ENCODE results near the gene ALLC. TPM values are rescaled to one million over a fixed set of nuclear protein-coding genes. Genes with fewer than 3 reads are reported as not detected.

ALLC gene
- polyA plus RNA-seq, 1 of the 3 experiments (the other 2 are of a cell fraction), result not detected

DNA sequence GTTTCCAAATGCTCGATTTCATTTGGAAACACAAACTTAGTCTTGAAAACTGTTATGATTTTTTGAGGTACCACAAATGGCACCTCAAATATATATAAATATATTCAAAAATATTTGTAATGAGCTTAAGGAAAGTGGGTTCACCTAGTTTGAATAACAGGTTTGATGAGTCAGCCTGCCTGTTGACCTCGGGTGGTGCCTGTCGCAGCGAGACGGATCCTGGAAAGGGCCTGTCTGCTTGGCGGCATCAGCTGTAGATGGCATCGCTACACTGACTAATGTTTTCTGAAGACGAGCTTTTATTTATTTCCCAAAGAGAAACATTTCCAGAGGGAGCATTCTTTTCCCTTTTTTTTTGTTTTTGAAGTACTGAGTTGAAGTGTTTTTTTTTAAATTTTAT lies 6.9 kb downstream of the ALLC start:
- H3K9ac ChIP-seq, result no peak overlapping the region
- no peak overlapping the region for H3K4me2 ChIP-seq
- no peaks in the 10 kb centered on the region for H3K27me3 ChIP-seq (ENCODE audit: insufficient read depth)
- H3K79me2 ChIP-seq (ENCODE audit: insufficient read depth), result no peaks in the 10 kb centered on the region
- H3K4me1 ChIP-seq (ENCODE audit: control insufficient read depth in 1 of 2, insufficient read depth in 2 of 2, low read depth in 1 of 2, low read length in 1 of 2), result peaks cover 0 to 8% of the 10 kb centered on the region in 2 experiments; a peak in 1 of 4 replicates
- no peaks in the 10 kb centered on the region for H4K20me1 ChIP-seq (ENCODE audit: insufficient read depth)
- POLR2A ChIA-PET, result no interaction called here
- no peaks in the 10 kb centered on the region for H3K9me2 ChIP-seq
- H2AFZ ChIP-seq (ENCODE audit: low read depth), result no peak overlapping the region
- no peaks in the 10 kb centered on the region for H3K36me3 ChIP-seq (replicated peaks in 1 of 2; ENCODE audit: control insufficient read depth in 1 of 2, insufficient read depth in 2 of 2, low read length in 1 of 2)
- no peaks in the 10 kb centered on the region for H3F3A ChIP-seq (replicated peaks; ENCODE audit: insufficient read depth)
- H3K9me3 ChIP-seq, result no peaks in the 10 kb centered on the region
- WGBS (ENCODE audit: low lambda C conversion rate), result 70% methylated on average over 8 of the region's 8 CpGs
- no peak overlapping the region for H3K4me3 ChIP-seq (ENCODE audit: low read depth in 2 of 2, low read length in 1 of 2)
- DNase-seq, result no peak
- no peak overlapping the region for H3K27ac ChIP-seq (ENCODE audit: low read depth in 2 of 2, low read length in 1 of 2)
- TF ChIP-seq ELF1 (IDR thresholded peaks at IDR 0.05) (no peak), CHD2 (IDR thresholded peaks at IDR 0.05; ENCODE audit: low read length, partially characterized antibody) (no peak), POLR2AphosphoS5 (IDR thresholded peaks at IDR 0.05; ENCODE audit: low read depth, low read length) (no peak), GABPA (IDR thresholded peaks at IDR 0.05; ENCODE audit: low read depth) (no peak), YY1 (IDR thresholded peaks at IDR 0.05; ENCODE audit: low read depth) (no peak), RXRA (IDR thresholded peaks at IDR 0.05; ENCODE audit: borderline replicate concordance, low read depth) (no peak), RFX5 (IDR thresholded peaks at IDR 0.05; ENCODE audit: low read length) (no peak), FOSL2 (IDR thresholded peaks at IDR 0.05; ENCODE audit: borderline replicate concordance, low read depth) (no peak), ZBTB33 (IDR thresholded peaks at IDR 0.05; ENCODE audit: borderline replicate concordance, low read depth) (no peak), FOXM1 (IDR thresholded peaks at IDR 0.05; ENCODE audit: low read depth) (no peak), MXI1 (IDR thresholded peaks at IDR 0.05; ENCODE audit: low read depth, low read length) (no peak), REST (IDR thresholded peaks at IDR 0.05; ENCODE audit: low read depth, low read length) (no peak), EZH2phosphoT487 (IDR thresholded peaks at IDR 0.05; ENCODE audit: borderline replicate concordance, low read depth) (no peak), RCOR1 (IDR thresholded peaks at IDR 0.05; ENCODE audit: low read length) (no peak), SIN3A (IDR thresholded peaks at IDR 0.05; ENCODE audit: borderline replicate concordance, low read depth, low read length) (no peak), IRF3 (IDR thresholded peaks at IDR 0.05; ENCODE audit: low read depth, low read length) (no peak), SMC3 (IDR thresholded peaks at IDR 0.05; ENCODE audit: low read depth, low read length) (no peak), TEAD4 (IDR thresholded peaks at IDR 0.05; ENCODE audit: borderline replicate concordance, insufficient read depth) (no peak), TCF12 (IDR thresholded peaks at IDR 0.05) (no peak)
- CTCF ChIA-PET, result no interaction called here
